HG02623 (cell line): ENCODE measurements around the gene CCDC110.
A peak's percentile ranks its signal among the peaks of the same experiment; 100 is the strongest.
"Not testable (repeated sequence)": the region's sequence is repeated elsewhere in the genome, so short reads cannot be mapped to it uniquely, and the experiment has no call there.

Experiments used
- ATAC-seq: cut with Tn5 transposase; IDR thresholded peaks from one replicate; pipeline ENCODE4 v1.9.1; 2021; ENCODE audit warnings: moderate library complexity; ENCODE audit not compliant: unreplicated experiment

CCDC110 gene

GRCh38 chr4:185471235-185472102 lies at the start of gene CCDC110:
TSS of gene CCDC110 (minus strand) at chr4:185471733. CDS start at chr4:185471683, 50 bp downstream.
- ATAC-seq, result peak; percentile 90

GRCh38 chr4:185520119-185520518 lies 48.6 kb upstream of the CCDC110 start:
- no peak for ATAC-seq

GRCh38 chr4:185518494-185518893 lies 47.0 kb upstream of the CCDC110 start:
- no peak for ATAC-seq

- ATAC-seq, result no peak
These were observed 46.5 kb upstream of the CCDC110 start for GRCh38 chr4:185518069-185518468.

- no peak for ATAC-seq
These were observed 43.7 kb upstream of the CCDC110 start for GRCh38 chr4:185515248-185515647.

GRCh38 chr4:185514182-185514697 lies 42.7 kb upstream of the CCDC110 start:
- ATAC-seq, result no peak

GRCh38 chr4:185513489-185514181 lies 42.1 kb upstream of the CCDC110 start:
- ATAC-seq, result no peak

GRCh38 chr4:185512516-185512915 lies 41.0 kb upstream of the CCDC110 start:
- ATAC-seq, result no peak

- ATAC-seq, result not testable (repeated sequence)
These were observed 39.7 kb upstream of the CCDC110 start for GRCh38 chr4:185511243-185511642.

GRCh38 chr4:185510806-185511205 lies 39.3 kb upstream of the CCDC110 start:
- ATAC-seq, result no peak

GRCh38 chr4:185508181-185508580 lies 36.6 kb upstream of the CCDC110 start:
- ATAC-seq, result no peak

- ATAC-seq, result no peak
These were observed 34.9 kb upstream of the CCDC110 start for GRCh38 chr4:185506422-185506821.

GRCh38 chr4:185504098-185505047 lies 32.8 kb upstream of the CCDC110 start:
- ATAC-seq, result no peak

- ATAC-seq, result no peak
These were observed 30.9 kb upstream of the CCDC110 start for GRCh38 chr4:185502386-185502785.

- ATAC-seq, result no peak
These were observed 29.0 kb upstream of the CCDC110 start for GRCh38 chr4:185500576-185500975.

GRCh38 chr4:185500035-185500434 lies 28.5 kb upstream of the CCDC110 start:
- ATAC-seq, result no peak

GRCh38 chr4:185488650-185489049 lies 17.1 kb upstream of the CCDC110 start:
- ATAC-seq, result no peak

GRCh38 chr4:185481401-185481800 lies 9.9 kb upstream of the CCDC110 start:
- ATAC-seq, result no peak

GRCh38 chr4:185480016-185480732 lies 8.6 kb upstream of the CCDC110 start:
- peak; percentile 14 for ATAC-seq

- ATAC-seq, result peak; percentile 90
These were observed 8.0 kb upstream of the CCDC110 start for GRCh38 chr4:185479507-185479971.
